Measurements from ENCODE around the gene SORCS2.

- no peak for TF ChIP-seq CTCF (IDR thresholded peaks at IDR 0.05)
- no peak for TF ChIP-seq POLR2A (IDR thresholded peaks at IDR 0.05)
Measured at GRCh38 chr4:7678318-7678852, 486.0 kb downstream of the SORCS2 start.

Data from Peyer's patch (tissue), 4 donors.